ENCODE data around the gene DRICH1.

GRCh38 chr22:23675502-23676415 lies 43.6 kb upstream of the DRICH1 start:
- TF ChIP-seq, protein P1, sequence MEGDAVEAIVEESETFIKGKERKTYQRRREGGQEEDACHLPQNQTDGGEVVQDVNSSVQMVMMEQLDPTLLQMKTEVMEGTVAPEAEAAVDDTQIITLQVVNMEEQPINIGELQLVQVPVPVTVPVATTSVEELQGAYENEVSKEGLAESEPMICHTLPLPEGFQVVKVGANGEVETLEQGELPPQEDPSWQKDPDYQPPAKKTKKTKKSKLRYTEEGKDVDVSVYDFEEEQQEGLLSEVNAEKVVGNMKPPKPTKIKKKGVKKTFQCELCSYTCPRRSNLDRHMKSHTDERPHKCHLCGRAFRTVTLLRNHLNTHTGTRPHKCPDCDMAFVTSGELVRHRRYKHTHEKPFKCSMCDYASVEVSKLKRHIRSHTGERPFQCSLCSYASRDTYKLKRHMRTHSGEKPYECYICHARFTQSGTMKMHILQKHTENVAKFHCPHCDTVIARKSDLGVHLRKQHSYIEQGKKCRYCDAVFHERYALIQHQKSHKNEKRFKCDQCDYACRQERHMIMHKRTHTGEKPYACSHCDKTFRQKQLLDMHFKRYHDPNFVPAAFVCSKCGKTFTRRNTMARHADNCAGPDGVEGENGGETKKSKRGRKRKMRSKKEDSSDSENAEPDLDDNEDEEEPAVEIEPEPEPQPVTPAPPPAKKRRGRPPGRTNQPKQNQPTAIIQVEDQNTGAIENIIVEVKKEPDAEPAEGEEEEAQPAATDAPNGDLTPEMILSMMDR (IDR thresholded peaks at IDR 0.05): no peak
- TF ChIP-seq RAD21 (conservative IDR thresholded peaks at IDR 0.05 in 1 of 2, IDR thresholded peaks at IDR 0.05 in 1 of 2): no peak
- no peak for TF ChIP-seq FOSL2 (IDR thresholded peaks at IDR 0.05)
- TF ChIP-seq FOSL2 (CRISPR knock-in tag; IDR thresholded peaks at IDR 0.05): no peak
- TF ChIP-seq MAX (IDR thresholded peaks at IDR 0.05): no peak
- no peak for TF ChIP-seq MYC (IDR thresholded peaks at IDR 0.05; ENCODE audit: borderline replicate concordance, low read length)
- TF ChIP-seq NR3C1 (IDR thresholded peaks at IDR 0.05): no peak
- no peak for TF ChIP-seq RCOR1 (IDR thresholded peaks at IDR 0.05; ENCODE audit: low read depth, low read length)
- no peak for TF ChIP-seq SMC3 (IDR thresholded peaks at IDR 0.05)
- no peak for TF ChIP-seq ZFP36 (IDR thresholded peaks at IDR 0.05; ENCODE audit: borderline replicate concordance, partially characterized antibody)
- no peak for TF ChIP-seq POLR2A (IDR thresholded peaks at IDR 0.05; ENCODE audit: low read length)
- no peak for TF ChIP-seq ELK1 (IDR thresholded peaks at IDR 0.05; ENCODE audit: low read depth, low read length)
- no peak for TF ChIP-seq BHLHE40 (IDR thresholded peaks at IDR 0.05; ENCODE audit: low read depth, low read length)
- TF ChIP-seq, protein P2, sequence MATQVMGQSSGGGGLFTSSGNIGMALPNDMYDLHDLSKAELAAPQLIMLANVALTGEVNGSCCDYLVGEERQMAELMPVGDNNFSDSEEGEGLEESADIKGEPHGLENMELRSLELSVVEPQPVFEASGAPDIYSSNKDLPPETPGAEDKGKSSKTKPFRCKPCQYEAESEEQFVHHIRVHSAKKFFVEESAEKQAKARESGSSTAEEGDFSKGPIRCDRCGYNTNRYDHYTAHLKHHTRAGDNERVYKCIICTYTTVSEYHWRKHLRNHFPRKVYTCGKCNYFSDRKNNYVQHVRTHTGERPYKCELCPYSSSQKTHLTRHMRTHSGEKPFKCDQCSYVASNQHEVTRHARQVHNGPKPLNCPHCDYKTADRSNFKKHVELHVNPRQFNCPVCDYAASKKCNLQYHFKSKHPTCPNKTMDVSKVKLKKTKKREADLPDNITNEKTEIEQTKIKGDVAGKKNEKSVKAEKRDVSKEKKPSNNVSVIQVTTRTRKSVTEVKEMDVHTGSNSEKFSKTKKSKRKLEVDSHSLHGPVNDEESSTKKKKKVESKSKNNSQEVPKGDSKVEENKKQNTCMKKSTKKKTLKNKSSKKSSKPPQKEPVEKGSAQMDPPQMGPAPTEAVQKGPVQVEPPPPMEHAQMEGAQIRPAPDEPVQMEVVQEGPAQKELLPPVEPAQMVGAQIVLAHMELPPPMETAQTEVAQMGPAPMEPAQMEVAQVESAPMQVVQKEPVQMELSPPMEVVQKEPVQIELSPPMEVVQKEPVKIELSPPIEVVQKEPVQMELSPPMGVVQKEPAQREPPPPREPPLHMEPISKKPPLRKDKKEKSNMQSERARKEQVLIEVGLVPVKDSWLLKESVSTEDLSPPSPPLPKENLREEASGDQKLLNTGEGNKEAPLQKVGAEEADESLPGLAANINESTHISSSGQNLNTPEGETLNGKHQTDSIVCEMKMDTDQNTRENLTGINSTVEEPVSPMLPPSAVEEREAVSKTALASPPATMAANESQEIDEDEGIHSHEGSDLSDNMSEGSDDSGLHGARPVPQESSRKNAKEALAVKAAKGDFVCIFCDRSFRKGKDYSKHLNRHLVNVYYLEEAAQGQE (IDR thresholded peaks at IDR 0.05): no peak
- TF ChIP-seq NPAS2 (CRISPR knock-in tag; IDR thresholded peaks at IDR 0.05; ENCODE audit: borderline replicate concordance): no peak
